Measurements from ENCODE around the gene L3MBTL1.

L3MBTL1 gene

DNA sequence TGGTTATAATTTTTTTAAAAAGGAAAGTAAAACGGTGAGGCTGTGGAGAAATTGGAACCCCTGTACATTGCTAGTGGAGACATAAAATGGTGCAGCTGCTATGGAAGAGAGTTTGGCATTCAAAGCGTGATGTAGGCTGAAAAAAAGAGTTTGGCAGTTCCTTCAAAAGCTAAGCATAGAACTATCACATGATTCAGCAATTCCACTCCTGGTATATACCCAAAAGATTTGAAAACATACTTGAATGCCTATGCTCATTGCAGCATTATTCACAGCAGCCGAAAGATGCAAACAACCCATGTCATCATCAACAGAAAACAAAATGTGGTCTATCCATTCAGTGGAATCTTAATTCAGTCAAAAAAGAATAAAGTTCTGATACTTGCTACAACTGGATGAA, 46.9 kb downstream of the L3MBTL1 start:
- no peak overlapping the region for H3K27ac ChIP-seq
- TF ChIP-seq, protein P1, sequence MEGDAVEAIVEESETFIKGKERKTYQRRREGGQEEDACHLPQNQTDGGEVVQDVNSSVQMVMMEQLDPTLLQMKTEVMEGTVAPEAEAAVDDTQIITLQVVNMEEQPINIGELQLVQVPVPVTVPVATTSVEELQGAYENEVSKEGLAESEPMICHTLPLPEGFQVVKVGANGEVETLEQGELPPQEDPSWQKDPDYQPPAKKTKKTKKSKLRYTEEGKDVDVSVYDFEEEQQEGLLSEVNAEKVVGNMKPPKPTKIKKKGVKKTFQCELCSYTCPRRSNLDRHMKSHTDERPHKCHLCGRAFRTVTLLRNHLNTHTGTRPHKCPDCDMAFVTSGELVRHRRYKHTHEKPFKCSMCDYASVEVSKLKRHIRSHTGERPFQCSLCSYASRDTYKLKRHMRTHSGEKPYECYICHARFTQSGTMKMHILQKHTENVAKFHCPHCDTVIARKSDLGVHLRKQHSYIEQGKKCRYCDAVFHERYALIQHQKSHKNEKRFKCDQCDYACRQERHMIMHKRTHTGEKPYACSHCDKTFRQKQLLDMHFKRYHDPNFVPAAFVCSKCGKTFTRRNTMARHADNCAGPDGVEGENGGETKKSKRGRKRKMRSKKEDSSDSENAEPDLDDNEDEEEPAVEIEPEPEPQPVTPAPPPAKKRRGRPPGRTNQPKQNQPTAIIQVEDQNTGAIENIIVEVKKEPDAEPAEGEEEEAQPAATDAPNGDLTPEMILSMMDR (IDR thresholded peaks at IDR 0.05), result no peak
- TF ChIP-seq ZFX (IDR thresholded peaks at IDR 0.05; ENCODE audit: borderline replicate concordance), result no peak

DNA sequence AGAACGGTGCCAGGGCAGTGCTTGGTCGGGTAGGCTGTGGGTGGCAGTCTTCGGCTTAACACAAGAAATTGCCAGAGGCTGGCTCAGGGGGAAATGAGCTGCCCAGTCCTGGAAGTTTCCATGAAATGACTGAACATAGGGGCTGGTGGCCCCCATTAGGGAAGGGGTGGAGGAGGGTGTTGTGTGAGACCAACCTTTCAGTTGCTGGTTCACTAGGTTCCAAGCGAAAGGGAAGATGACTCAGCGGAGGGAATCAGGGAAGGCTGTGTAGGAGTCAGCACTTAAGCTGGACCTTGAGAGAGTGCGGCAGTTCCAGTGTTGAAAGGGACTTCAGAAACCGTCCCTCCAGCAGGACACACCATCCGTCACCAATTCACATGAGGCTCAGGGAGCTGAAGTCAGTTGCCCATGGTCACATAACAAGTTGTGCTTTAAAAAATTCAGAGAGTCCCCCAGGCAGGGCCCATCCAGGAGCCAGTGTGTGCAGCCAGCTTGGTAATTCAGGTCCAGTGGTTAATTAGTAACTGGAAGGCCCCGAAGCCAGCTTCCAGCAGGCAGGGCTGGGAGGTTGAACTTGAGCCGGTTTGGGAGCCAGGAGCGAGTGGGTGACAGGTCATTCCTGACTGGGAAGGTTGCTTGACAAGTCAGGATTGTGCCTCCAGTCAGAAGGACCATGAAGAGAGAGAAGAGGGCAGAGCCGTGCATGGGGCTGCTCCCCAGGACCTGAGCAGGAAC, 51.1 kb downstream of the L3MBTL1 start, which contains the start of gene SGK2:
Gene SGK2, plus strand, starts transcription at position 616 of the 735 bp plus-strand sequence. CDS start 7,469 bp downstream, outside the sequence.
- TF ChIP-seq ZFX (IDR thresholded peaks at IDR 0.05; ENCODE audit: borderline replicate concordance), result no peak
- TF ChIP-seq, protein P1 (IDR thresholded peaks at IDR 0.05), result 0 out of 2 replicates have a peak, but pooled peaks have one; percentile 1
- peak within 1 kb of the TSS; percentile 97 for H3K27ac ChIP-seq

DNA sequence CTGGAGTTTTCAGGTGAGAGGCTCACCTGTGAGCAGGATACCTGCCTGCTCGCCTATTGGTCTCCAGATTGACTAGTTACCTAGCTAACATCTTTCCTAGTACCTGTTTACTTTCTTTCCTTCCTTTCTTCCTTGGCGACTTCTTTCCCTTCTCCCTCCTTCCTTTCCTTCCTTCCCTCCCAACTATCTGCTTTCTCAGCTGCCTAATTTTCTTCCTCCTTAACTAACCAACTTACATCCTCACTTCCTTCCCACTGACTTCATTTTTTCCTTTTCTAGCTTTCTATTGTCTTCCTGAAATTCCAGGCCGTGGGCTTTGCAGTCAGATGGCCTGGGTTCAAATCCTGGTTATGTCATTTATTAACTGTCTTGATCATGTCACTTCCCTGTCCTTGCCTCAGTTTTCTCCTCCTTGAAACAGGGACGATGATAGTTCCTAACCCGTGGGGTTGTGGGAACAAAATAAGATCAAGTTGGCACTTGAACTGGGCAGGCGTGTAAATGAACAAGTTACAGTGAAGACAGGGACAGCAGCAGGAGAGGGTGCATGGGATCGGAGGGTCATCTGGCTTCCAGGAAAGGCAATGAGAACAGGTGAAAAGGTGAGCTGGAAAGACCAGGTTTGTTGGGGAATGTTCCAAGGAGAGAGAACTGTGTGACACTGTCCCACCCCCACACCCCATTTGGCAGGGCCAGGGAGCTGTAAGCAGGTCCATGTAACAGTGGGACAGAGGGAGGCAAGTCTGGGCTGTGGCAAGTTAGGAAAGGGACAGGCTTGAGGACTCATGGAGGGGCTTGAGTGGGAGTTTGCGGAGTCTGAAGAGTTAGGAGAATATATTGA, 51.9 kb downstream of the L3MBTL1 start:
- peak overlapping the region; percentile 97 for H3K27ac ChIP-seq
- TF ChIP-seq ZFX (IDR thresholded peaks at IDR 0.05; ENCODE audit: borderline replicate concordance), result no peak
- TF ChIP-seq, protein P1 (IDR thresholded peaks at IDR 0.05), result no peak

DNA sequence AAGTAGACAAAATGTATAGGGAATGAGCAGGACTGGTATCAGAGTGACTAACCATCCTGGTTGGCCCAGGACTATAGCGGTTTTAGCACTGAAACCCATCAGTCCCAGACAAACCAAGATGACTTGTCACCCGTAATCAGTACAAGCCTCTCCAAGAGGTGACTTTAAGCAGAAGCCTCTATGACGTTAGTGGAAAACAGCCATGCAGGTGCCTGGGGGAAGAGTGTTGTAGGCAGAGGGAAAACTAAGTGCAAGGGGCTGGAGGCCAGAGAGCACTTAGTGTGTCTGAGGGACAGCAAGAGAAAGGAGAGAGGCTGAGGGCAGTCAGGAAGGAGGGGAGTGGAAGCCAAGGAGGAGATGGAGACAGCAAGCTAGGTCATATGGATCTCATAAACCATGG, 53.5 kb downstream of the L3MBTL1 start:
- TF ChIP-seq, protein P1 (IDR thresholded peaks at IDR 0.05), result no peak
- no peak for TF ChIP-seq ZFX (IDR thresholded peaks at IDR 0.05; ENCODE audit: borderline replicate concordance)

DNA sequence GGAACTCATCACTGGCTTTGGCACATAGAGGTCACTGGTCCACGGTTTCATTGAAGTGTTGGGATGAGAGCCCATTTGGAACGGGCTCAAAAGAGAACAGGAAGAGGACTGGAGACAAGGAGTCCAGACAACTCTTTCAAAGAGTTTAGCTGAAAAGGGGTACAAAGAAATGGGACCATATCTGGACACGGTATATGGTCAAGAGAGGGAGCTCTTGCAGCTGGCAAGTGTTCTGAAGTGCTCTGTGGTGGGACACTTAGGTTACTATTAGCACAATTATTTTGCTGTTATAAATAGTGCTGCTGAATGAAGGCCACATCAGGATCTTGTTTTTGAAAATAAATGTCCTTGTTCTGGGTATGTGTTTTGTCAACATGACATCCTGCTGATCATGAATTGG, 55.9 kb downstream of the L3MBTL1 start:
- H3K27ac ChIP-seq, result no peak overlapping the region
- TF ChIP-seq ZFX (IDR thresholded peaks at IDR 0.05; ENCODE audit: borderline replicate concordance), result no peak
- TF ChIP-seq, protein P1 (IDR thresholded peaks at IDR 0.05), result no peak

More for the DNA sequence above, 53.5 kb downstream of the L3MBTL1 start:
- H3K27ac ChIP-seq, result no peak overlapping the region

DNA sequence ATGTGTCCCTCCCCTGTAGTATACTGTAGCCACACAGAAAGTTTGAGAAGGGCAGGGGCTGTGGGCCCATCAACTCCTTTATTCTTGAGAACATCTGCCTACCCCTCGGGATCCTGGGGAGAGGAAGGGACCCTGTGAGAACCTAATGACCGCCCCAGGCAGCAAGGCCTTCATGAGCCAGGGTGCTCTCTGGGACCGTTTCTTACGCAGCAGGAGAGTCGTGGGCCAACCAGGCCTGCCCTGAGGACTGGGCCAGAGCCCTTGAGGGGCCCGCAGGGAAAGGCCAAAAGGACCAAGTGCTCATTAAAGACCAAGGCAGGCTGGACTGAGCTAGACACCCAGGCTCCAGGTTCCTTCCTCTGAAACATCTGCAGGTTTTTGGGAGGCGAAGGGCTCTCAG, 56.5 kb downstream of the L3MBTL1 start:
- no peak overlapping the region for H3K27ac ChIP-seq
- TF ChIP-seq, protein P1 (IDR thresholded peaks at IDR 0.05), result no peak

DNA sequence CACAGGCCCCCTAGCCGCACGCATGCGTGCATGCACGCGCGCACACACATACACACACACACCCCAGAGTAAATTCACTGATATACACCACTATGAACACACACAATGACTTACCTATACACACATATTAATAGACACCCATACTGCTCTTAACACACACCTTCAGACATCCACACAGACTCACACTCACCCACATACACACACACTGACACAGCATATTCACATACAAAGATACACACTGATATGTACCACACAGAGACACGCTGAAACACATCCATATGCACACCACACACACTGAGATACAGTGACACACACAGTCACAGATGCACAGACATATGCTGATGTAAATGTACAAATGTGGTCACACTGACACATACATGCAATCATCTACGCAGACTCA, 57.0 kb downstream of the L3MBTL1 start:
- no peak for TF ChIP-seq ZFX (IDR thresholded peaks at IDR 0.05; ENCODE audit: borderline replicate concordance)
- TF ChIP-seq, protein P1 (IDR thresholded peaks at IDR 0.05), result no peak
- H3K27ac ChIP-seq, result no peak overlapping the region

Data from 22Rv1 (cell line).